Measurements from ENCODE around the gene PTAFR. TPM values are rescaled to one million over a fixed set of nuclear protein-coding genes. Genes with fewer than 3 reads are reported as not detected.
A peak's percentile ranks its signal among the peaks of the same experiment; 100 is the strongest.

The PTAFR gene
- polyA plus RNA-seq, 2 of the 4 experiments (the other 2 are of a cell fraction), result 0.17 to 0.58 TPM

DNA sequence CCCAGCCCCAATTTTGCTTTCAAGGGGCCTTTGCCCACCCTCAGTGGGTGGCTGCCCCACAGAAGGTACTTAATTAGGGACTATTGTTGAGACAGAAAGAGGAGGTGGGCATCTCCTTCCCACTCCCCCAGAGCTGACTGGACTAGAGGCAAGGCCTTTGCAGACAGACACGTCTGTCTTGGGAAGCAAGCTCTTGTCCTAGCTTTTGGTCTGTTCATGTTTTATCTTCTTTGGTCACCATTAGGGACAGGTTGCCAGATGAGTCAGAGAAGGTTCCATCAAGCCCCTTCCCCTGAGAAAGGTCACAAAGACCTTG is 27.7 kb downstream of the PTAFR start (continued):
- TF ChIP-seq, protein P1, sequence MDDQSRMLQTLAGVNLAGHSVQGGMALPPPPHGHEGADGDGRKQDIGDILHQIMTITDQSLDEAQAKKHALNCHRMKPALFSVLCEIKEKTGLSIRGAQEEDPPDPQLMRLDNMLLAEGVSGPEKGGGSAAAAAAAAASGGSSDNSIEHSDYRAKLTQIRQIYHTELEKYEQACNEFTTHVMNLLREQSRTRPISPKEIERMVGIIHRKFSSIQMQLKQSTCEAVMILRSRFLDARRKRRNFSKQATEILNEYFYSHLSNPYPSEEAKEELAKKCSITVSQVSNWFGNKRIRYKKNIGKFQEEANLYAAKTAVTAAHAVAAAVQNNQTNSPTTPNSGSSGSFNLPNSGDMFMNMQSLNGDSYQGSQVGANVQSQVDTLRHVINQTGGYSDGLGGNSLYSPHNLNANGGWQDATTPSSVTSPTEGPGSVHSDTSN (IDR thresholded peaks at IDR 0.05), result no peak
- TF ChIP-seq, protein P2, sequence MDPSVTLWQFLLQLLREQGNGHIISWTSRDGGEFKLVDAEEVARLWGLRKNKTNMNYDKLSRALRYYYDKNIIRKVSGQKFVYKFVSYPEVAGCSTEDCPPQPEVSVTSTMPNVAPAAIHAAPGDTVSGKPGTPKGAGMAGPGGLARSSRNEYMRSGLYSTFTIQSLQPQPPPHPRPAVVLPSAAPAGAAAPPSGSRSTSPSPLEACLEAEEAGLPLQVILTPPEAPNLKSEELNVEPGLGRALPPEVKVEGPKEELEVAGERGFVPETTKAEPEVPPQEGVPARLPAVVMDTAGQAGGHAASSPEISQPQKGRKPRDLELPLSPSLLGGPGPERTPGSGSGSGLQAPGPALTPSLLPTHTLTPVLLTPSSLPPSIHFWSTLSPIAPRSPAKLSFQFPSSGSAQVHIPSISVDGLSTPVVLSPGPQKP (IDR thresholded peaks at IDR 0.05; ENCODE audit: low read depth, low read length), result no peak
- no peak for TF ChIP-seq SREBF2 (IDR thresholded peaks at IDR 0.05)
- TF ChIP-seq, protein P3, sequence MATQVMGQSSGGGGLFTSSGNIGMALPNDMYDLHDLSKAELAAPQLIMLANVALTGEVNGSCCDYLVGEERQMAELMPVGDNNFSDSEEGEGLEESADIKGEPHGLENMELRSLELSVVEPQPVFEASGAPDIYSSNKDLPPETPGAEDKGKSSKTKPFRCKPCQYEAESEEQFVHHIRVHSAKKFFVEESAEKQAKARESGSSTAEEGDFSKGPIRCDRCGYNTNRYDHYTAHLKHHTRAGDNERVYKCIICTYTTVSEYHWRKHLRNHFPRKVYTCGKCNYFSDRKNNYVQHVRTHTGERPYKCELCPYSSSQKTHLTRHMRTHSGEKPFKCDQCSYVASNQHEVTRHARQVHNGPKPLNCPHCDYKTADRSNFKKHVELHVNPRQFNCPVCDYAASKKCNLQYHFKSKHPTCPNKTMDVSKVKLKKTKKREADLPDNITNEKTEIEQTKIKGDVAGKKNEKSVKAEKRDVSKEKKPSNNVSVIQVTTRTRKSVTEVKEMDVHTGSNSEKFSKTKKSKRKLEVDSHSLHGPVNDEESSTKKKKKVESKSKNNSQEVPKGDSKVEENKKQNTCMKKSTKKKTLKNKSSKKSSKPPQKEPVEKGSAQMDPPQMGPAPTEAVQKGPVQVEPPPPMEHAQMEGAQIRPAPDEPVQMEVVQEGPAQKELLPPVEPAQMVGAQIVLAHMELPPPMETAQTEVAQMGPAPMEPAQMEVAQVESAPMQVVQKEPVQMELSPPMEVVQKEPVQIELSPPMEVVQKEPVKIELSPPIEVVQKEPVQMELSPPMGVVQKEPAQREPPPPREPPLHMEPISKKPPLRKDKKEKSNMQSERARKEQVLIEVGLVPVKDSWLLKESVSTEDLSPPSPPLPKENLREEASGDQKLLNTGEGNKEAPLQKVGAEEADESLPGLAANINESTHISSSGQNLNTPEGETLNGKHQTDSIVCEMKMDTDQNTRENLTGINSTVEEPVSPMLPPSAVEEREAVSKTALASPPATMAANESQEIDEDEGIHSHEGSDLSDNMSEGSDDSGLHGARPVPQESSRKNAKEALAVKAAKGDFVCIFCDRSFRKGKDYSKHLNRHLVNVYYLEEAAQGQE (IDR thresholded peaks at IDR 0.05), result no peak

DNA sequence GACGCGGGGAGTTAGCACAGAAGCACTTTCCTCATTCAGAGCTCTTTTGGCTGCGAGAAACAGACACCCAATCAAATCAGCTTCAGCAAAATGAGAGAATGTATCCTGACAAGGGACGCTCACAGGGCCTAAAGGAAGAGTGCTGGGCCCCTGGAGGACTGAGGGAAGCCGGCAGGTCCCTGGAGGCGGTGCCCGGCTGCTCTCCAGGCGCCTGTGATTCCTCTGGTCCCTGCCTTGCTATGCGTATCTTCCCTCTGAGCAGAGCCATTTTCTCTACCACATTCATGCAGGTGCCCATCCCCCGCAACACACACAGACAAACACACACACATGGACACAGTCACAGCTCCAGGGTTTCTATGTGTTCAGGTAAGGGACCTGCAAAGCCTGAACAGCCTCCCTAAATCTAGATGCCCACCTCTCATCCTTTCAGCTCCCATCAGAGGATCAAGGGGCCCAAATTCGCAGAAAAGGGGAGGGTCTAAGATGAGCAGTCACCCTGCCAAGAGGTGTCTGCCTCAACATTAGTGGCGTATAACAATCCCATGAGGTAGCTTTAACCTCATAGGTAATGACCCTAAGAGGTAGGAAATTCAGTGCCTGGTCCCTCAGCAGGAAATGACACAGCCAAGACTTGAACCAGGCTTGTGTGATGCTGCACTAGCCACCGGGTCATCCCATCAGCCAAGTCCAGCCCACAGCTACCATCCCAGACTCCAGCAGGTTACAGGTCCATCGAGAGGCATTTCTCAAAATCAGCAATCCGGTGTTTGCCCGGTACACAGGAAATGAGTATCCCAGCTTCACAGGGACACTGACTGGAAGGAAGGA is 29.0 kb downstream of the PTAFR start:
- FAIRE-seq (no peak), DNase-seq (ENCODE audit: low read depth in 1 of 2, low spot score in 1 of 2) (no peak), ATAC-seq (no peak; a peak in 1 of 6 replicates)
- Histone ChIP-seq H3K9me3 (no peaks in the 10 kb centered on the region), H3K4me2 (no peak overlapping the region), H3K27ac (0 out of 6 replicates have a peak overlapping the region, but pooled peaks of 1 of the 2 experiments have one; percentile 9), H3K4me3 (no peak overlapping the region), H3K4me1 (peaks cover 14% of the 10 kb centered on the region)
- ChIA-PET CTCF (interaction anchor here (0.6 to 1.7 kb wide), 3 partner anchors 22 to 128 kb away, joined by 3 to 5 read pairs (median 4); no protein-coding TSS in a partner anchor), POLR2A (no interaction called here)
- WGBS (ENCODE audit: missing lambda C conversion rate), result 77% methylated on average over 13 of the region's 16 CpGs
- no peak for TF ChIP-seq CHD4 (IDR thresholded peaks at IDR 0.05; ENCODE audit: borderline replicate concordance)
- no peak for TF ChIP-seq SREBF2 (IDR thresholded peaks at IDR 0.05)
- no peak for TF ChIP-seq KDM5A (IDR thresholded peaks at IDR 0.05)
- TF ChIP-seq RAD21 (conservative IDR thresholded peaks at IDR 0.05 in 1 of 2, IDR thresholded peaks at IDR 0.05 in 1 of 2), result no peak
- TF ChIP-seq RCOR1 (IDR thresholded peaks at IDR 0.05; ENCODE audit: low read depth, low read length), result no peak
- TF ChIP-seq ZSCAN20 (CRISPR knock-in tag; IDR thresholded peaks at IDR 0.05), result no peak
- TF ChIP-seq, protein P2 (IDR thresholded peaks at IDR 0.05; ENCODE audit: low read depth, low read length), result no peak
- TF ChIP-seq MAZ (IDR thresholded peaks at IDR 0.05; ENCODE audit: borderline replicate concordance, low read depth, low read length), result no peak
- TF ChIP-seq MAFK (IDR thresholded peaks at IDR 0.05; ENCODE audit: partially characterized antibody), result no peak
- no peak for TF ChIP-seq FOSB (CRISPR knock-in tag; IDR thresholded peaks at IDR 0.05)
- TF ChIP-seq, protein P4, sequence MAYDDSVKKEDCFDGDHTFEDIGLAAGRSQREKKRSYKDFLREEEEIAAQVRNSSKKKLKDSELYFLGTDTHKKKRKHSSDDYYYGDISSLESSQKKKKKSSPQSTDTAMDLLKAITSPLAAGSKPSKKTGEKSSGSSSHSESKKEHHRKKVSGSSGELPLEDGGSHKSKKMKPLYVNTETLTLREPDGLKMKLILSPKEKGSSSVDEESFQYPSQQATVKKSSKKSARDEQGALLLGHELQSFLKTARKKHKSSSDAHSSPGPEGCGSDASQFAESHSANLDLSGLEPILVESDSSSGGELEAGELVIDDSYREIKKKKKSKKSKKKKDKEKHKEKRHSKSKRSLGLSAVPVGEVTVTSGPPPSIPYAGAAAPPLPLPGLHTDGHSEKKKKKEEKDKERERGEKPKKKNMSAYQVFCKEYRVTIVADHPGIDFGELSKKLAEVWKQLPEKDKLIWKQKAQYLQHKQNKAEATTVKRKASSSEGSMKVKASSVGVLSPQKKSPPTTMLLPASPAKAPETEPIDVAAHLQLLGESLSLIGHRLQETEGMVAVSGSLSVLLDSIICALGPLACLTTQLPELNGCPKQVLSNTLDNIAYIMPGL (CRISPR knock-in tag; IDR thresholded peaks at IDR 0.05; ENCODE audit: borderline replicate concordance), result no peak
- TF ChIP-seq FOXS1 (CRISPR knock-in tag; IDR thresholded peaks at IDR 0.05), result no peak
- TF ChIP-seq CEBPB (IDR thresholded peaks at IDR 0.05), result no peak
- TF ChIP-seq, protein P5, sequence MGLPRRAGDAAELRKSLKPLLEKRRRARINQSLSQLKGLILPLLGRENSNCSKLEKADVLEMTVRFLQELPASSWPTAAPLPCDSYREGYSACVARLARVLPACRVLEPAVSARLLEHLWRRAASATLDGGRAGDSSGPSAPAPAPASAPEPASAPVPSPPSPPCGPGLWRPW (IDR thresholded peaks at IDR 0.05), result no peak

Data from A549 (cell line).